Head of caudate nucleus (tissue), 42 donors: ENCODE data around the gene CFAP53.
A peak's percentile ranks its signal among the peaks of the same experiment; 100 is the strongest.
"Not testable (repeated sequence)": the region's sequence is repeated elsewhere in the genome, so short reads cannot be mapped to it uniquely, and the experiment has no call there.

ENCODE experiments used
- DNase-seq, 42 donors: peaks; one replicate each; pipeline versions ENCODE4 v3.0.0 to v3.0.0-alpha.2; 2020 to 2021; ENCODE audit warnings: mixed read lengths in 7 of 42
- intact Hi-C: fragments of 100-400 bp; cut with DNase I; formaldehyde crosslinking; loops from one replicate; pipeline ENCODE4 v1.15.0; 2022

CFAP53 gene

GRCh38 chr18:50266248-50266704 is at the start of gene CFAP53:
Gene CFAP53, minus strand, starts transcription at chr18:50266495. Its CDS starts 91 bp downstream, at chr18:50266404.
- peak; percentile 76 to 95 (median 88) for DNase-seq
- intact Hi-C loops: no loop called here

GRCh38 chr18:50315100-50315871 is 49.0 kb upstream of the CFAP53 start:
- intact Hi-C loops: no loop called here

GRCh38 chr18:50313873-50314460 is 47.7 kb upstream of the CFAP53 start:
- intact Hi-C loops: no loop called here
- no peak for DNase-seq

More at GRCh38 chr18:50315100-50315871, 49.0 kb upstream of the CFAP53 start:
- DNase-seq: no peak

- intact Hi-C loops: no loop called here
- no peak for DNase-seq
Observed at GRCh38 chr18:50313031-50313607, 46.8 kb upstream of the CFAP53 start.

- intact Hi-C loops: no loop called here
- DNase-seq: no peak
Observed at GRCh38 chr18:50312296-50313030, 46.2 kb upstream of the CFAP53 start.

- no peak for DNase-seq
- intact Hi-C loops: no loop called here
Observed at GRCh38 chr18:50311650-50312049, 45.4 kb upstream of the CFAP53 start.

- intact Hi-C loops: no loop called here
- no peak for DNase-seq
Observed at GRCh38 chr18:50310080-50310479, 43.8 kb upstream of the CFAP53 start.

- intact Hi-C loops: not testable (repeated sequence)
Observed at GRCh38 chr18:50308851-50309250, 42.6 kb upstream of the CFAP53 start.

GRCh38 chr18:50307738-50308470 is 41.6 kb upstream of the CFAP53 start:
- intact Hi-C loops: no loop called here
- peak; percentile 82 to 95 (median 90) for DNase-seq

More at GRCh38 chr18:50308851-50309250, 42.6 kb upstream of the CFAP53 start:
- not testable (repeated sequence) for DNase-seq

GRCh38 chr18:50307400-50307737 is 41.1 kb upstream of the CFAP53 start:
- intact Hi-C loops: no loop called here
- no peak for DNase-seq

GRCh38 chr18:50306944-50307343 is 40.6 kb upstream of the CFAP53 start:
- no peak for DNase-seq
- intact Hi-C loops: no loop called here

- intact Hi-C loops: no loop called here
- no peak for DNase-seq
Observed at GRCh38 chr18:50301074-50301473, 34.8 kb upstream of the CFAP53 start.

- DNase-seq: no peak
- intact Hi-C loops: no loop called here
Observed at GRCh38 chr18:50299626-50300388, 33.5 kb upstream of the CFAP53 start.

- intact Hi-C loops: no loop called here
- no peak for DNase-seq
Observed at GRCh38 chr18:50298443-50299284, 32.4 kb upstream of the CFAP53 start.

- intact Hi-C loops: no loop called here
- peak in 41 of 42 donors; percentile 36 to 83 (median 66) for DNase-seq
Observed at GRCh38 chr18:50297621-50298442, 31.5 kb upstream of the CFAP53 start.

- DNase-seq: no peak
- intact Hi-C loops: no loop called here
Observed at GRCh38 chr18:50293039-50293438, 26.7 kb upstream of the CFAP53 start.

- DNase-seq: peak in 1 of 42 donors; percentile 27
- intact Hi-C loops: no loop called here
Observed at GRCh38 chr18:50289108-50289443, 22.8 kb upstream of the CFAP53 start.
